HG03565 (cell line): ENCODE results near the gene ITM2B.
"Not testable (repeated sequence)": the region's sequence is repeated elsewhere in the genome, so short reads cannot be mapped to it uniquely, and the experiment has no call there.

ENCODE experiments used
- ATAC-seq: cut with Tn5 transposase; IDR thresholded peaks from one replicate; pipeline ENCODE4 v1.9.1; 2021; ENCODE audit warnings: mild to moderate bottlenecking, moderate library complexity; ENCODE audit not compliant: unreplicated experiment

ITM2B gene

GRCh38 chr13:48222358-48223301 lies 10.4 kb upstream of the ITM2B start:
- ATAC-seq: no peak

GRCh38 chr13:48224701-48225100 lies 8.3 kb upstream of the ITM2B start:
- no peak for ATAC-seq

GRCh38 chr13:48230541-48230940 lies 2.5 kb upstream of the ITM2B start:
- ATAC-seq: no peak

- no peak for ATAC-seq
Observed at GRCh38 chr13:48231080-48231479, 1.9 kb upstream of the ITM2B start.

- no peak for ATAC-seq
Observed at GRCh38 chr13:48231933-48232332, 1.1 kb upstream of the ITM2B start.

- peak; percentile 4 for ATAC-seq
Observed at GRCh38 chr13:48232420-48233045, 473 bp upstream of the ITM2B start.

- ATAC-seq: no peak
Observed at GRCh38 chr13:48233889-48234488, 983 bp downstream of the ITM2B start.

GRCh38 chr13:48234566-48235340 lies 1.7 kb downstream of the ITM2B start:
- peak; percentile 48 for ATAC-seq

GRCh38 chr13:48235341-48236135 lies 2.5 kb downstream of the ITM2B start:
- ATAC-seq: no peak

GRCh38 chr13:48236528-48237353 lies 3.7 kb downstream of the ITM2B start:
- ATAC-seq: no peak

- ATAC-seq: not testable (repeated sequence)
Observed at GRCh38 chr13:48239369-48239768, 6.4 kb downstream of the ITM2B start.

- no peak for ATAC-seq
Observed at GRCh38 chr13:48241651-48242050, 8.6 kb downstream of the ITM2B start.

GRCh38 chr13:48242677-48243076 lies 9.7 kb downstream of the ITM2B start:
- no peak for ATAC-seq

GRCh38 chr13:48244159-48244558 lies 11.2 kb downstream of the ITM2B start:
- no peak for ATAC-seq

GRCh38 chr13:48246102-48246501 lies 13.1 kb downstream of the ITM2B start:
- no peak for ATAC-seq

- ATAC-seq: no peak
Observed at GRCh38 chr13:48249018-48249417, 16.0 kb downstream of the ITM2B start.

GRCh38 chr13:48251611-48252081 lies 18.6 kb downstream of the ITM2B start:
- ATAC-seq: no peak

- no peak for ATAC-seq
Observed at GRCh38 chr13:48252176-48252575, 19.2 kb downstream of the ITM2B start.

GRCh38 chr13:48253849-48254248 lies 20.8 kb downstream of the ITM2B start:
- no peak for ATAC-seq
